RWPE1 (cell line): Measurements from ENCODE around the gene MTARC2.

Source experiments
- CTCF ChIA-PET: fragments of 350-600 bp; sonication (Branson Sonifier 250); formaldehyde crosslinking; extraction: SDS; loops from one replicate; lab custom pipeline; 2021; lab: Yijun Ruan, JAX
- POLR2A ChIA-PET: fragments of 400-600 bp; formaldehyde crosslinking; extraction: SDS; loops from one replicate; lab custom pipeline; 2020; ENCODE audit warnings: antibody characterized with exemption; ENCODE audit not compliant: low non-redundant PET; lab: Yijun Ruan, JAX
- DNase-seq: peaks from one replicate; pipeline ENCODE4 v3.0.0; 2012; ENCODE audit warnings: low spot score
- H3K27ac ChIP-seq: fragments of 450-650 bp; 2 replicates; pipeline ENCODE4 v1.5.1; 2017
- CTCF ChIP-seq: fragments of 450-650 bp; conservative IDR thresholded peaks from 2 replicates; pipeline ENCODE4 v1.5.1; 2017; ENCODE audit warnings: low read depth, mild to moderate bottlenecking

The MTARC2 gene

GRCh38 chr1:220703305-220703704, 44.8 kb upstream of the MTARC2 start:
- no peak for DNase-seq
- TF ChIP-seq CTCF = no peak
- no peak overlapping the region for H3K27ac ChIP-seq
- POLR2A ChIA-PET = no interaction called here
- CTCF ChIA-PET = interaction anchor here (0.6 to 1.5 kb wide), 3 partner anchors 80 to 877 kb away, joined by 3 read pairs; no protein-coding TSS in a partner anchor

GRCh38 chr1:220705782-220706181, 42.3 kb upstream of the MTARC2 start:
- no peak overlapping the region for H3K27ac ChIP-seq
- DNase-seq = no peak
- ChIA-PET POLR2A (no interaction called here), CTCF (interaction anchor here (1.0 kb wide), 1 partner anchor 27 kb away, joined by 5 read pairs; no protein-coding TSS in a partner anchor)
- TF ChIP-seq CTCF = no peak

GRCh38 chr1:220706480-220706879, 41.6 kb upstream of the MTARC2 start:
- CTCF ChIA-PET = interaction anchor here (0.6 to 1.0 kb wide), 3 partner anchors 27 to 938 kb away, joined by 3 to 5 read pairs (median 3); no protein-coding TSS in a partner anchor
- no peak overlapping the region for H3K27ac ChIP-seq
- DNase-seq = no peak
- POLR2A ChIA-PET = no interaction called here
- TF ChIP-seq CTCF = no peak

GRCh38 chr1:220707160-220707559, 41.0 kb upstream of the MTARC2 start:
- H3K27ac ChIP-seq = no peak overlapping the region
- ChIA-PET POLR2A (no interaction called here), CTCF (interaction anchor here (0.5 to 0.7 kb wide), 2 partner anchors 14 to 60 kb away, joined by 3 read pairs; no protein-coding TSS in a partner anchor)
- no peak for DNase-seq
- TF ChIP-seq CTCF = no peak

- no peak overlapping the region for H3K27ac ChIP-seq
- TF ChIP-seq CTCF = no peak
- no peak for DNase-seq
- POLR2A ChIA-PET = no interaction called here
- CTCF ChIA-PET = interaction anchor here (0.6 kb wide), 1 partner anchor 850 kb away, joined by 3 read pairs; no protein-coding TSS in a partner anchor
These were observed 39.9 kb upstream of the MTARC2 start for GRCh38 chr1:220708244-220708643.

- no peak overlapping the region for H3K27ac ChIP-seq
- ChIA-PET CTCF (interaction anchor here (1.0 to 1.7 kb wide), 2 partner anchors 24 to 428 kb away, joined by 4 to 9 read pairs; no protein-coding TSS in a partner anchor), POLR2A (no interaction called here)
- TF ChIP-seq CTCF = no peak
- no peak for DNase-seq
These were observed 39.0 kb upstream of the MTARC2 start for GRCh38 chr1:220708936-220709801.
